CD14-positive monocyte (primary cell): Measurements from ENCODE around the gene FAM210B. TPM values are rescaled to one million over a fixed set of nuclear protein-coding genes. Genes with fewer than 3 reads are reported as not detected.

ENCODE experiments used
- DNase-seq, 3 donors: peaks; one replicate each; pipeline ENCODE4 v3.0.0-alpha.2; 2011 to 2022
- H2AFZ ChIP-seq: 2 replicates; pipeline ENCODE4 v1.6.0; 2012; ENCODE audit warnings: mild to moderate bottlenecking, low read depth, low read length, inconsistent platforms; ENCODE audit not compliant: insufficient read depth, poor library complexity, severe bottlenecking
- H3K27ac ChIP-seq, 2 donors: 1 replicate in 1 of 2; 2 replicates in 1 of 2; pipeline ENCODE4 v1.5.1; 2012 to 2013; ENCODE audit warnings: low read length in 2 of 2, control low read depth in 1 of 2, inconsistent platforms in 1 of 2, low read depth in 1 of 2, mild to moderate bottlenecking in 1 of 2
- H3K27me3 ChIP-seq, 2 donors: one replicate each; pipeline versions ENCODE4 v1.6.0 to v1.6.1; 2011 to 2013; ENCODE audit warnings: low read length in 2 of 2; ENCODE audit not compliant: control insufficient read depth in 2 of 2, insufficient read depth in 2 of 2
- H3K36me3 ChIP-seq, 2 donors: replicated peaks in 1 of 2; 1 replicate in 1 of 2; 2 replicates in 1 of 2; pipeline versions ENCODE4 v1.5.1 to v1.6.1; 2012 to 2013; ENCODE audit warnings: low read length in 2 of 2, control low read depth in 1 of 2, inconsistent platforms in 1 of 2, mild to moderate bottlenecking in 1 of 2; ENCODE audit not compliant: insufficient read depth in 2 of 2, control insufficient read depth in 1 of 2
- H3K4me1 ChIP-seq, 2 donors: 1 replicate in 1 of 2; 2 replicates in 1 of 2; pipeline versions ENCODE4 v1.5.1 to v1.6.1; 2012 to 2013; ENCODE audit warnings: low read length in 2 of 2, control low read depth in 1 of 2, inconsistent platforms in 1 of 2, mild to moderate bottlenecking in 1 of 2, moderate library complexity in 1 of 2; ENCODE audit not compliant: insufficient read depth in 2 of 2, control insufficient read depth in 1 of 2
- H3K4me2 ChIP-seq: replicated peaks from 2 replicates; pipeline ENCODE3; 2012; ENCODE audit warnings: low read length, moderate library complexity, mild to moderate bottlenecking; ENCODE audit not compliant: poor library complexity, severe bottlenecking; ENCODE audit errors: extremely low read depth
- H3K4me3 ChIP-seq, 3 experiments: fragments of 200-600 bp in 1 of 3; sonication (generic) in 1 of 3; replicated peaks in 1 of 3; 1 replicate in 2 of 3; 2 replicates in 1 of 3; pipeline ENCODE4 v1.5.1; 2011 to 2013; ENCODE audit warnings: low read length in 3 of 3, mild to moderate bottlenecking in 3 of 3, control low read depth in 2 of 3, low read depth in 2 of 3, inconsistent platforms in 1 of 3, moderate library complexity in 1 of 3
- H3K79me2 ChIP-seq: 2 replicates; pipeline ENCODE4 v1.6.0; 2012; ENCODE audit warnings: mild to moderate bottlenecking, control low read depth, inconsistent platforms, low read length, moderate library complexity; ENCODE audit not compliant: insufficient read depth
- H3K9ac ChIP-seq: 2 replicates; pipeline ENCODE4 v1.6.0; 2017; ENCODE audit warnings: low read length, mild to moderate bottlenecking; ENCODE audit not compliant: insufficient read depth, poor library complexity, severe bottlenecking
- H3K9me3 ChIP-seq, 2 donors: replicated peaks in 1 of 2; 1 replicate in 1 of 2; 2 replicates in 1 of 2; pipeline versions ENCODE4 v1.5.1 to v1.6.1; 2012 to 2013; ENCODE audit warnings: low read length in 2 of 2, control low read depth in 1 of 2; ENCODE audit not compliant: control insufficient read depth in 1 of 2, insufficient read depth in 1 of 2
- H4K20me1 ChIP-seq: 2 replicates; pipeline ENCODE4 v1.6.0; 2012; ENCODE audit warnings: mild to moderate bottlenecking, low read length, control low read depth, moderate library complexity; ENCODE audit not compliant: insufficient read depth
- H3K27ac Mint-ChIP-seq, 7 donors: one replicate each; pipeline ENCODE4 v1.8.0; 2020; ENCODE audit warnings: mild to moderate bottlenecking in 7 of 7, mixed read lengths in 7 of 7, moderate library complexity in 6 of 7, inconsistent platforms in 2 of 7
- H3K27me3 Mint-ChIP-seq, 3 donors: one replicate each; pipeline ENCODE4 v1.8.0; 2021 to 2022; ENCODE audit warnings: low read depth in 3 of 3, mild to moderate bottlenecking in 3 of 3, mixed read lengths in 3 of 3, moderate library complexity in 3 of 3, inconsistent platforms in 1 of 3
- H3K36me3 Mint-ChIP-seq, 2 donors: one replicate each; pipeline ENCODE4 v1.8.0; 2020; ENCODE audit warnings: mixed read lengths in 2 of 2, inconsistent platforms in 1 of 2, mild to moderate bottlenecking in 1 of 2
- H3K4me1 Mint-ChIP-seq: one replicate; pipeline ENCODE4 v1.8.0; 2020; ENCODE audit warnings: mild to moderate bottlenecking, mixed read lengths
- H3K4me3 Mint-ChIP-seq, 2 donors: one replicate each; pipeline ENCODE4 v1.8.0; 2020; ENCODE audit warnings: mild to moderate bottlenecking in 2 of 2, mixed read lengths in 2 of 2, moderate library complexity in 1 of 2
- H3K9me3 Mint-ChIP-seq, 7 donors: one replicate each; pipeline ENCODE4 v1.8.0; 2020 to 2022; ENCODE audit warnings: mixed read lengths in 7 of 7, mild to moderate bottlenecking in 6 of 7, moderate library complexity in 6 of 7, inconsistent platforms in 2 of 7
- CTCF ChIP-seq: fragments of 200-600 bp; IDR thresholded peaks from one replicate; pipeline ENCODE4 v1.8.0; 2022; ENCODE audit warnings: antibody characterized with exemption, mild to moderate bottlenecking
- WGBS: methylation state at CpG from one replicate; pipeline ENCODE4 v1.1.5; 2013; ENCODE audit warnings: missing lambda C conversion rate; ENCODE audit not compliant: insufficient coverage; 5-methylcytosine and 5-hydroxymethylcytosine counted together
- intact Hi-C, 2 donors: fragments of 100-400 bp; cut with micrococcal nuclease; formaldehyde crosslinking; loops; one replicate each; pipeline versions ENCODE4 v1.15.0 to v1.15.1; 2023
- polyA plus RNA-seq, 3 donors: library from polyadenylated mRNA; depleted of rRNA in 1 of 3; unstranded in 2 of 3; stranded (reverse) in 1 of 3; fragments of 300-500 nt in 2 of 3; fragments of >200 nt in 1 of 3; fragmentation: Illumina TruSeq in 2 of 3; gene quantifications; 1 replicate in 2 of 3; 2 replicates in 1 of 3; pipeline ENCODE4 v1.2.3, GENCODE V29; 2012 to 2021

Gene FAM210B
- polyA plus RNA-seq, 3 donors, result 15.2 to 41.3 (median 34.5) TPM

GRCh38 chr20:56392132-56392880, 33.5 kb downstream of the FAM210B start, which contains the start of the genes AURKA and CSTF1:
TSS of gene AURKA (minus strand) at chr20:56392215. CDS start at chr20:56388197, 4,018 bp downstream.
TSS of gene CSTF1 (plus strand) at chr20:56392645. CDS start at chr20:56395553, 2,908 bp downstream.
- Histone ChIP-seq H3K4me1 (peaks cover 19 to 28% of the 10 kb centered on the region in 2 donors), H3K27ac (peak within 1 kb of the TSS; percentile 85 to 94), H3K4me3 (peak within 1 kb of the TSS; percentile 86 to 96 (median 86)), H2AFZ (peak within 1 kb of the TSS; percentile 91), H4K20me1 (no peaks in the 10 kb centered on the region), H3K27me3 (no peaks in the 10 kb centered on the region), H3K9me3 (no peaks in the 10 kb centered on the region), H3K4me2 (peak within 1 kb of the TSS; percentile 81), H3K9ac (peak within 1 kb of the TSS; percentile 70), H3K36me3 (peaks cover 28 to 57% of the 10 kb centered on the region in 2 donors), H3K79me2 (peaks cover 77% of the 10 kb centered on the region)
- Mint-ChIP-seq H3K27me3 (no peaks in the 10 kb centered on the region), H3K4me3 (no peak within 1 kb of the TSS), H3K36me3 (peaks cover 41 to 45% of the 10 kb centered on the region in 2 donors), H3K27ac (peak within 1 kb of the TSS in 5 of 7 donors; percentile 22 to 90 (median 78)), H3K4me1 (peaks cover 26% of the 10 kb centered on the region), H3K9me3 (no peaks in the 10 kb centered on the region)
- 1% methylated on average over 51 of the region's 53 CpGs for WGBS
- TF ChIP-seq CTCF, result no peak
- peak; percentile 100 for DNase-seq
- intact Hi-C loops, result loop anchor here (5.0 kb wide), 2 partner anchors 35 to 75 kb away; partner anchors contain the start of gene RTF2 (in 2 of the 2)

GRCh38 chr20:56392881-56393482, 34.2 kb downstream of the FAM210B start:
- no peaks in the 10 kb centered on the region for H4K20me1 ChIP-seq
- peak overlapping the region; percentile 84 for H2AFZ ChIP-seq
- peak overlapping the region; percentile 81 for H3K4me2 ChIP-seq
- Mint-ChIP-seq H3K36me3 (peaks cover 46 to 48% of the 10 kb centered on the region in 2 donors), H3K27me3 (no peaks in the 10 kb centered on the region), H3K9me3 (no peaks in the 10 kb centered on the region), H3K4me1 (peaks cover 26% of the 10 kb centered on the region), H3K4me3 (no peak overlapping the region), H3K27ac (peak overlapping the region in 3 of 7 donors; percentile 22 to 88 (median 38))
- WGBS, result 0% methylated on average over 5 of the region's 18 CpGs
- H3K4me1 ChIP-seq, result peaks cover 19 to 28% of the 10 kb centered on the region in 2 donors
- intact Hi-C loops, result loop anchor here (5.0 kb wide), 2 partner anchors 34 to 74 kb away; partner anchors contain the start of gene RTF2 (in 2 of the 2)
- H3K27ac ChIP-seq, result peak overlapping the region; percentile 85 to 94
- H3K4me3 ChIP-seq, result peak overlapping the region; percentile 84 to 96 (median 86)
- DNase-seq, result no peak
- H3K27me3 ChIP-seq, result no peaks in the 10 kb centered on the region
- H3K9me3 ChIP-seq, result no peaks in the 10 kb centered on the region
- H3K79me2 ChIP-seq, result peaks cover 70% of the 10 kb centered on the region
- TF ChIP-seq CTCF, result no peak
- H3K36me3 ChIP-seq, result peaks cover 29 to 57% of the 10 kb centered on the region in 2 donors
- H3K9ac ChIP-seq, result peak overlapping the region; percentile 70
